ENCODE results near the gene NDUFAF8. TPM values are rescaled to one million over a fixed set of nuclear protein-coding genes. Genes with fewer than 3 reads are reported as not detected.

The NDUFAF8 gene
- total RNA-seq, 1 experiment from 2014 or later = 102 TPM

DNA sequence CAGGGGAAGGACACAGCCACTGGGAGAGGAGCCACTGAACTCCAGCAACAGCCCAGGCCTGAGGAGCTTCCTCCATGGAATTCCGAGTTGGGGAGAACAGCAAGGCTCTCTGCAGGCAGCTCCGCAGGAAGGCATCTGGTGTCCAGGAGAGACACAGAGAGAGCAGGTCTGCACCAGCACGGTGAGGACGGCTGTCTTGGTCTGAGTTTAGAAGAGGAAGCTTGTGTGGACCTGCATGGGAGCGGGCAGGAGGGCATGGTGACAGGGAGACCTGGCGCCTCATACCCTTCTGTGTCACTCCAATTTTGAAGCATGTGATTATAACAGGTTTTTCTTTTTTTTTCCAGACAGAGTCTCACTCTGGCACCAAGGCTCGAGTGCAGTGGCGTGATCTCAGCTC is 49.6 kb downstream of the NDUFAF8 start (continued):
- TF ChIP-seq, protein P1, sequence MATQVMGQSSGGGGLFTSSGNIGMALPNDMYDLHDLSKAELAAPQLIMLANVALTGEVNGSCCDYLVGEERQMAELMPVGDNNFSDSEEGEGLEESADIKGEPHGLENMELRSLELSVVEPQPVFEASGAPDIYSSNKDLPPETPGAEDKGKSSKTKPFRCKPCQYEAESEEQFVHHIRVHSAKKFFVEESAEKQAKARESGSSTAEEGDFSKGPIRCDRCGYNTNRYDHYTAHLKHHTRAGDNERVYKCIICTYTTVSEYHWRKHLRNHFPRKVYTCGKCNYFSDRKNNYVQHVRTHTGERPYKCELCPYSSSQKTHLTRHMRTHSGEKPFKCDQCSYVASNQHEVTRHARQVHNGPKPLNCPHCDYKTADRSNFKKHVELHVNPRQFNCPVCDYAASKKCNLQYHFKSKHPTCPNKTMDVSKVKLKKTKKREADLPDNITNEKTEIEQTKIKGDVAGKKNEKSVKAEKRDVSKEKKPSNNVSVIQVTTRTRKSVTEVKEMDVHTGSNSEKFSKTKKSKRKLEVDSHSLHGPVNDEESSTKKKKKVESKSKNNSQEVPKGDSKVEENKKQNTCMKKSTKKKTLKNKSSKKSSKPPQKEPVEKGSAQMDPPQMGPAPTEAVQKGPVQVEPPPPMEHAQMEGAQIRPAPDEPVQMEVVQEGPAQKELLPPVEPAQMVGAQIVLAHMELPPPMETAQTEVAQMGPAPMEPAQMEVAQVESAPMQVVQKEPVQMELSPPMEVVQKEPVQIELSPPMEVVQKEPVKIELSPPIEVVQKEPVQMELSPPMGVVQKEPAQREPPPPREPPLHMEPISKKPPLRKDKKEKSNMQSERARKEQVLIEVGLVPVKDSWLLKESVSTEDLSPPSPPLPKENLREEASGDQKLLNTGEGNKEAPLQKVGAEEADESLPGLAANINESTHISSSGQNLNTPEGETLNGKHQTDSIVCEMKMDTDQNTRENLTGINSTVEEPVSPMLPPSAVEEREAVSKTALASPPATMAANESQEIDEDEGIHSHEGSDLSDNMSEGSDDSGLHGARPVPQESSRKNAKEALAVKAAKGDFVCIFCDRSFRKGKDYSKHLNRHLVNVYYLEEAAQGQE (IDR thresholded peaks at IDR 0.05; ENCODE audit: low read depth) = no peak
- TF ChIP-seq, protein P2, sequence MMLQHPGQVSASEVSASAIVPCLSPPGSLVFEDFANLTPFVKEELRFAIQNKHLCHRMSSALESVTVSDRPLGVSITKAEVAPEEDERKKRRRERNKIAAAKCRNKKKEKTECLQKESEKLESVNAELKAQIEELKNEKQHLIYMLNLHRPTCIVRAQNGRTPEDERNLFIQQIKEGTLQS (IDR thresholded peaks at IDR 0.05) = no peak
- TF ChIP-seq CBX3 (IDR thresholded peaks at IDR 0.05; ENCODE audit: low read depth) (no peak), POLR2AphosphoS5 (IDR thresholded peaks at IDR 0.05; ENCODE audit: low read depth, low read length) (no peak), ELF1 (IDR thresholded peaks at IDR 0.05; ENCODE audit: borderline replicate concordance, low read depth) (no peak), POLR2A (IDR thresholded peaks at IDR 0.05; ENCODE audit: borderline replicate concordance, extremely low read depth, insufficient read depth, insufficient read length) (no peak)

DNA sequence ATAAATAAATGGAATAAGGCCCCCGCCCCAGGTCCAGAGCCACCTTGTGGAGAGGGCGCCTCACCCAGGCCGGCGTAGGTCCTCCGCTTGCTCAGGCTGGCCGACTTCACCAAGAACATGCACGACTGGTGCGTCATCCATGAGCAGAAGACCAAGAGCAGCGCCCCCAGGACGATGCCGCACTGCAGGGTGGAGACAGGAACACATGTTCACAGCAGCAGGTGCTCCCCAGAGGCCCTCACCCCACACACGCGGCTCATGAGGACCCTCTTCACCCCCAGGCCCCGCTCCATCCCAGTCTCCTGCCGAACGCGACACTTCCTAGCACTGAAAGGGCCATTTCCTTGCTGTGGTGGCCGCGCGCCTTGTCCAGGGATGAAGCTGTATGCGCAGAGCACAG is 50.5 kb downstream of the NDUFAF8 start:
- POLR2A ChIA-PET = no interaction called here
- intact Hi-C loops (cut with micrococcal nuclease) = loop anchor here (5.0 kb wide), 1 partner anchor 183 kb away; no protein-coding TSS in a partner anchor

More for the DNA sequence above, 50.5 kb downstream of the NDUFAF8 start:
- Histone ChIP-seq H3K9me3 (ENCODE audit: control insufficient read depth in 1 of 2, insufficient read depth in 1 of 2, low read depth in 1 of 2, low read length in 2 of 2) (no peaks in the 10 kb centered on the region), H3K27ac (ENCODE audit: low read depth, low read length) (no peak overlapping the region), H3K4me3 (replicated peaks in 1 of 2; ENCODE audit: low read depth in 1 of 2, low read length in 2 of 2) (no peak overlapping the region), H3K79me2 (ENCODE audit: insufficient read depth, low read length) (peaks cover 89% of the 10 kb centered on the region), H3K9ac (ENCODE audit: low read length) (no peak overlapping the region), H3K9me2 (ENCODE audit: insufficient read depth) (no peaks in the 10 kb centered on the region), H3K4me1 (ENCODE audit: control insufficient read depth in 1 of 2, insufficient read depth in 2 of 2, low read length in 2 of 2) (peaks cover 7 to 21% of the 10 kb centered on the region in 2 experiments; a peak in 3 of 4 replicates), H3K36me3 (ENCODE audit: control insufficient read depth in 1 of 2, insufficient read depth in 2 of 2, low read length in 2 of 2) (peaks cover 24 to 25% of the 10 kb centered on the region in 2 experiments; a peak in 3 of 4 replicates), H4K20me1 (ENCODE audit: insufficient read depth) (peaks cover 3% of the 10 kb centered on the region; the same call in 1 of the 2 replicates), H3K27me3 (ENCODE audit: insufficient read depth, low read length) (no peaks in the 10 kb centered on the region), H3K4me2 (ENCODE audit: low read length) (no peak overlapping the region), H2AFZ (ENCODE audit: low read depth, low read length, poor library complexity, severe bottlenecking) (no peak overlapping the region)
- ChIA-PET CTCF (interaction anchor here (1.9 kb wide), 1 partner anchor 183 kb away, joined by 4 read pairs; no protein-coding TSS in a partner anchor), RAD21 (ENCODE audit: low non-redundant PET in 1 of 2, low total read pairs in 2 of 2, uncharacterized antibody in 2 of 2, unreplicated experiment in 2 of 2) (no interaction called here)
- ATAC-seq (no peak), DNase-seq (ENCODE audit: low read depth, low spot score) (no peak)
- BruUV-seq (replicated peaks) = no TSS peak
- TF ChIP-seq SRF (IDR thresholded peaks at IDR 0.05; ENCODE audit: low read depth) = no peak
- no peak for TF ChIP-seq SIN3A (IDR thresholded peaks at IDR 0.05; ENCODE audit: low read depth)
- no peak for TF ChIP-seq TCF7L2 (IDR thresholded peaks at IDR 0.05; ENCODE audit: borderline replicate concordance, extremely low read depth, insufficient read depth, insufficient read length)
- TF ChIP-seq ZFX (IDR thresholded peaks at IDR 0.05) = no peak
- TF ChIP-seq EZH2phosphoT487 (IDR thresholded peaks at IDR 0.05; ENCODE audit: borderline replicate concordance) = no peak
- TF ChIP-seq POLR2AphosphoS5 (IDR thresholded peaks at IDR 0.05; ENCODE audit: low read depth, low read length) = no peak
- TF ChIP-seq, protein P3, sequence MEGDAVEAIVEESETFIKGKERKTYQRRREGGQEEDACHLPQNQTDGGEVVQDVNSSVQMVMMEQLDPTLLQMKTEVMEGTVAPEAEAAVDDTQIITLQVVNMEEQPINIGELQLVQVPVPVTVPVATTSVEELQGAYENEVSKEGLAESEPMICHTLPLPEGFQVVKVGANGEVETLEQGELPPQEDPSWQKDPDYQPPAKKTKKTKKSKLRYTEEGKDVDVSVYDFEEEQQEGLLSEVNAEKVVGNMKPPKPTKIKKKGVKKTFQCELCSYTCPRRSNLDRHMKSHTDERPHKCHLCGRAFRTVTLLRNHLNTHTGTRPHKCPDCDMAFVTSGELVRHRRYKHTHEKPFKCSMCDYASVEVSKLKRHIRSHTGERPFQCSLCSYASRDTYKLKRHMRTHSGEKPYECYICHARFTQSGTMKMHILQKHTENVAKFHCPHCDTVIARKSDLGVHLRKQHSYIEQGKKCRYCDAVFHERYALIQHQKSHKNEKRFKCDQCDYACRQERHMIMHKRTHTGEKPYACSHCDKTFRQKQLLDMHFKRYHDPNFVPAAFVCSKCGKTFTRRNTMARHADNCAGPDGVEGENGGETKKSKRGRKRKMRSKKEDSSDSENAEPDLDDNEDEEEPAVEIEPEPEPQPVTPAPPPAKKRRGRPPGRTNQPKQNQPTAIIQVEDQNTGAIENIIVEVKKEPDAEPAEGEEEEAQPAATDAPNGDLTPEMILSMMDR (IDR thresholded peaks at IDR 0.05 in 2 of 3, conservative IDR thresholded peaks at IDR 0.05 in 1 of 3; ENCODE audit: borderline replicate concordance in 1 of 3, insufficient read depth in 1 of 3, low read depth in 2 of 3, low read length in 2 of 3) = 0 out of 6 replicates have a peak, but pooled peaks of 1 of the 3 experiments have one; percentile 10

Measured in HCT116 (cell line).